SH-SY5Y (cell line): ENCODE results near the gene VAMP2.

Experiments
- GATA2 ChIP-seq: IDR thresholded peaks from 2 replicates; pipeline ENCODE4 v1.6.1; 2011; ENCODE audit warnings: mild to moderate bottlenecking, low read depth, low read length
- GATA3 ChIP-seq: IDR thresholded peaks from 2 replicates; pipeline ENCODE4 v1.6.1; 2011; ENCODE audit warnings: low read depth, mild to moderate bottlenecking, low read length, moderate library complexity

DNA sequence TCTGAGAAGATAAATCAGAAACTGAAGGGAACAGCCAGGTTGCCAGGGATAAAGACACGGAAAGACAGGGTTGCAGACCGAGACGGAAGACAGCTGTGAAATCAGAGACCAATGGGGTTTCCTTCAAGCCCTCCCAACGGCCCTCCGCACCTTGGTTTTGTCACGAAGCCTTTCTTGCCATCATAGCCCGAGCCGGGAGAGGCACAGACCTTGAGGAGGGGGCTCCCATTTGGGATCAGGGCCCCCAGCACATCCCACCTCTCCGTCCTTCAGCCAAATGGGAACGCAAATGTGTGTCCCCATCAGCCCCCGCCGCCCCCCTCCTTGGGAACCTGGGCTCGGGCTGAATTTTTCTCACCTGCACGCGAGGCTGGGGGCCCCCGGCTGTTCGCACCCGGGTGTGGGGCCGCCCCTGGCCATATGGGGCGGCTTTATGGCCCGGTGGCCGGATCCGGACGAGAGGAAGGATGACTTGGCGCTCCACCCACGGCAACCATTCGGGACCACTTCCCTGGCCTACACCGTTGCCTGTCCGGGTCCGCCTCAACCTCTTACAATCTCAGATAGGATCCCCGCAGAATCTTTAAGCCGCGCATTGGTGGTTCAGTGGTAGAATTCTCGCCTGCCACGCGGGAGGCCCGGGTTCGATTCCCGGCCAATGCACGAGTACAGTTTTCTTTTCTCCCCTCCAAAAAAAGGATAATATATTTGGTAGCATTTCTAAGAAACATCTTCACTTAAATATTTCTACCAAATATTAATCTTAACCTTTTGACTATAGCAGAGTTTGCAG, 37.4 kb downstream of the VAMP2 start:
- peak; percentile 47; the same call in 1 of the 2 replicates for TF ChIP-seq GATA2
- no peak for TF ChIP-seq GATA3
